GM12872 (cell line): ENCODE data around the gene CTCF.

Source experiments
- TF ChIP-seq, protein P1 (sequence below): IDR thresholded peaks from 3 replicates; pipeline ENCODE4 v1.5.1; 2011; ENCODE audit warnings: low read depth, mild to moderate bottlenecking, low read length, moderate library complexity; ENCODE audit not compliant: insufficient read depth

The CTCF gene

DNA sequence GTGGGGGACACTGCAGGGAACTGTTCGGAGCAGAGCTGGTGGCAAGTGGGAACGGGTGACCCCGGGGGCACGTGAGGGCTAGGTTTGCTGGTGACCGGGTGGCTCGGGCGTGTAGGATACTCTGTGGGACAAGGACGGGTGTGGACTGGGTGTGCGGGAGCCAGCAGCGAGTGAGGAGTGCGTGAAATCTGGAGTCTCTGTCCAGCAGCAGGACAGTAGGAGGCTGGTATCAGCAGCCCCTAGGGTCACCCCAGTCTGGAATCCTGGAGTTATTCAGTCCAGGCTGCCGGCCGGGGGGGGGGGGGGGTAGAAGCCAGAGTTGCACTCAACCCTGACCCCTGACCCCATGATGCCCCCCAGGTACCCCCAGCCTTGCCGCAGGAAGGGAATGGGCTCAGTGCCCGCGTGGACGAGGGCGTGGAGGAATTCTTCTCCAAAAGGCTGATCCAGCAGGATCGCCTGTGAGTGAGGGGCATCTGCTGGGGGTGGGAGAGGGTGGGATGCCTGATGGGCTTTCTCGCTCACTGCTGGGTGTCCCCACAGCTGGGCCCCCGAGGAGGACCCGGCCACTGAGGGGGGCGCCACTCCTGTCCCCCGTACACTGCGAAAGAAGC, 91.6 kb downstream of the CTCF start:
- TF ChIP-seq, protein P1, sequence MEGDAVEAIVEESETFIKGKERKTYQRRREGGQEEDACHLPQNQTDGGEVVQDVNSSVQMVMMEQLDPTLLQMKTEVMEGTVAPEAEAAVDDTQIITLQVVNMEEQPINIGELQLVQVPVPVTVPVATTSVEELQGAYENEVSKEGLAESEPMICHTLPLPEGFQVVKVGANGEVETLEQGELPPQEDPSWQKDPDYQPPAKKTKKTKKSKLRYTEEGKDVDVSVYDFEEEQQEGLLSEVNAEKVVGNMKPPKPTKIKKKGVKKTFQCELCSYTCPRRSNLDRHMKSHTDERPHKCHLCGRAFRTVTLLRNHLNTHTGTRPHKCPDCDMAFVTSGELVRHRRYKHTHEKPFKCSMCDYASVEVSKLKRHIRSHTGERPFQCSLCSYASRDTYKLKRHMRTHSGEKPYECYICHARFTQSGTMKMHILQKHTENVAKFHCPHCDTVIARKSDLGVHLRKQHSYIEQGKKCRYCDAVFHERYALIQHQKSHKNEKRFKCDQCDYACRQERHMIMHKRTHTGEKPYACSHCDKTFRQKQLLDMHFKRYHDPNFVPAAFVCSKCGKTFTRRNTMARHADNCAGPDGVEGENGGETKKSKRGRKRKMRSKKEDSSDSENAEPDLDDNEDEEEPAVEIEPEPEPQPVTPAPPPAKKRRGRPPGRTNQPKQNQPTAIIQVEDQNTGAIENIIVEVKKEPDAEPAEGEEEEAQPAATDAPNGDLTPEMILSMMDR: no peak

DNA sequence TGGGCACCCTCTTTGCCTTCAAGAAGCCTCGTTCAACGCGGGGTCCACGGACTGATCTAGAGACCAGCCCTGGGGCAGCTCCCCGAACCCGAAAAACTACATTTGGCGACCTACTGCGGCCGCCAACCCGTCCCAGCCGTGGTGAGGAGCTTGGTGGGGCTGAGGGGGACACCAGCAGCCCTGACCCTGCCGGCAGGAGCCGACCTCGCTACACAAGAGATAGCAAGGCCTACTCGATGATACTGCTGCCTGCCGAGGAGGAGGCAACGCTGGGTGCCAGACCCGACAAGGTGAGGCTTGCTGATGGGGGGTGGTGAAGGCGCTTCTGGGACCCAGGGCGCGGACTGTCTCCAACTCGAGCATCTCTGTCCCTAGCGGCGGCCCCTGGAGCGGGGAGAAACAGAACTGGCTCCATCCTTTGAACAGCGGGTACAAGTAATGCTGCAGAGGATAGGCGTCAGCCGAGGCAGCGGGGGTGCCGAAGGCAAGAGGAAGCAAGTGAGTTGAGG, 92.1 kb downstream of the CTCF start:
- TF ChIP-seq, protein P1: no peak

DNA sequence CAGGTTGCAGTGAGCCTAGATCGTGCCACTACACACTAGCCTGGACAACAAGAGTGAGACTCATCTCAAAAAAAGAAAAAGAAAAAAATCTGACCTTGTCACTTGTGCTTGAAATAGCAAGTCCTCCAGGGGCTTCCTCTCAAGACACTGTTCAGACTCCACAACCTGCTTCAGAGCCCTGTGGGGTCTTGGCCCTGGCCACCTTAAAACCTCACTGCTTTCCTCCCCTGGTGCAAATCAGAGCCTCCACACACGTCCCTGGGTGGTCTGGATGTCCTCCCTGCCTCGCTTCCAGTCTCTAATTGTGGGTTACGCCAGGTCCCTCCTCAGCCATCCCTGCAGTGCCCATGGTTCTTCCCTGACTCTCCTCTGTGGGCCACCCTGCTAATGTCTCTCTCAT, 93.0 kb downstream of the CTCF start:
- TF ChIP-seq, protein P1: no peak

DNA sequence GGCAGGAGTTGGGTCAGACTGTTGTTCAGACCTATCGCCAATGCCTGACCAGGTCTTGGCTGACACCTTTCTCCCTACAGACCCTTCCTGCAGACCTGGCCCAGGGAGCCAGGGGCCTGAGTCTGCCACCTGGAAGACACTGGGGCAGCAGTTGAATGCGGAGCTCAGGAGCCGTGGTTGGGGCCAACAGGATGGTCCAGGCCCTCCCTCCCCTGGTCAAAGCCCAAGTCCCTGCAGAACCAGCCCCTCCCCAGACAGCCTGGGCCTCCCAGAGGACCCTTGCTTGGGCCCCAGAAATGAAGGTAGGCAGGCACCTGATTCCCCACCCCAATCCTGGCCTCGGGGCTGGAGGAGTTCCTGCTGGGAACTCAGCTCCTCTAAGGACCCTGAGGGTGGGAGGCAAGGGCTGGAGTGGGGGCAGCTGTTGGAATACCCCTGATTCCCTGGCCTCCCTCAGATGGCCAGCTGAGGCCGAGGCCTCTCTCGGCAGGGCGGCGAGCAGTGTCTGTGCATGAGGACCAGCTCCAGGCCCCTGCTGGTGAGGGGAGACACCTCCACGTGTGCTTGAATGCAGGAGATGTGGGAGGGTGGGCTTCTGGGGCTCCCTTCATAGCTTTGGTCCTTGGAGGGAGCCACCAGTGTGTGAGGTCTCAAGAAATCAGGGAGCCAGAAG, 94.2 kb downstream of the CTCF start:
- TF ChIP-seq, protein P1: no peak

DNA sequence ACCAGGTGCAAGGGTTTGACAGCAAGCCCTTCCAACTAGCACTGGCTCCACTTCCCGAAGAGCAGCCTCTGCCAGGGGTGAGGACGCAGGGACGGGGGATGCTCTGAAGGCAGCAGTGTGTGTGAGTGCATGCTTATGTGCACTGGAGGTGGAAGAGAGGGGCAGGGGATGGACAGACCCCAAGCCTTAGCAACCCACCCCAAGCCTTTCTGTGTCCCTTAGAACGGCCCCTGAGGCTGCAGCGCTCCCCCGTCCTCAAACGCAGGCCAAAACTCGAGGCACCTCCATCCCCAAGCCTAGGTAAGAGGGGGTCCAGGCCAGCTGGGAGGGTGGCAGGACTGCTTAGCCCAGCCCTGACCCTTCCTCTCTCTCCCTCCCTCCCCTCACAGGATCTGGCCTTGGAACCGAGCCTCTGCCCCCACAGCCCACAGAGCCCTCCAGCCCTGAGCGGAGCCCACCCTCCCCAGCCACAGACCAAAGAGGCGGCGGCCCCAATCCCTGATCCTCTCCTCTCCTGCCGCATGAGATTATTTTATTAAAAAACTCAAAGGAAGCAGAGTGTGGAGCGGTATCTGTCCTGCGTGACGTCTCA, 94.8 kb downstream of the CTCF start:
- TF ChIP-seq, protein P1: no peak

DNA sequence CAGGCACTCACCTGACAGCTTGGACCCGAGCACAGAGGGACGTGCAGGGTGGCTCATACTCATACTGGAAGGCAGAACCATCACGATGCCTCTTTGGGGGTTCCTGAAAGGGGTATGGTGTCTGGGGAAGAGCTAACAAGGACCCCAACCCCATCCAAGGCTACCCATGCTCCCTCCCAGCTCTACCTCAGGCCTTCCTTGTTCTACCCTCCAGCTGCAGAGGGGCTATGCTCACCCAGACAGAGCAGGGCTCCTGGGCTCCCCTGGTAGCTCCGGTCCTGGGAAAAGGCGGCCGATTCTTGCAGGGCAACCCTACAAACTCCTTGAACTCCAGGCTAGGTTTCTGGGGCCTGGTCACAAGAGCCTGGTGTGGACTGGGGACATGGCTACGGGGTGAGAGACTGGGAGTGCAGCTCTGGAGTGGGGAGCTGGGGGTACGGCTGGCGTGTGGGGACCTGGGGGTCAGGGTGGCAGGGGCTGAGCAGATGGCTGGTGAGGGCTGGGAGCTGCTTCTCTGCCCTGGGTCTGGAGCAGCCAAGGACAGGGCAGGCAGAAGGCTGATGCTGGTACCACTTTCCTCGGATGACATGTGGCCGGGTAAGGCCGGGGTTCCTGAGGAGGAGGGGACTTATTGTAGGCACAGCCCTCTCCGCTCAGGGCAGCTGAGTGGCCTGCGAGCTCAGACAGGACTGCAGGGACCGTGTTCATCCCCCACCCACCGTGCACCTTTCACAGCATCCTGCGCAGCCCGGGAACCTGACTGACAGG, 95.6 kb downstream of the CTCF start:
- TF ChIP-seq, protein P1: no peak
